ENCODE results near the gene CACNA2D2.

CACNA2D2 gene

DNA sequence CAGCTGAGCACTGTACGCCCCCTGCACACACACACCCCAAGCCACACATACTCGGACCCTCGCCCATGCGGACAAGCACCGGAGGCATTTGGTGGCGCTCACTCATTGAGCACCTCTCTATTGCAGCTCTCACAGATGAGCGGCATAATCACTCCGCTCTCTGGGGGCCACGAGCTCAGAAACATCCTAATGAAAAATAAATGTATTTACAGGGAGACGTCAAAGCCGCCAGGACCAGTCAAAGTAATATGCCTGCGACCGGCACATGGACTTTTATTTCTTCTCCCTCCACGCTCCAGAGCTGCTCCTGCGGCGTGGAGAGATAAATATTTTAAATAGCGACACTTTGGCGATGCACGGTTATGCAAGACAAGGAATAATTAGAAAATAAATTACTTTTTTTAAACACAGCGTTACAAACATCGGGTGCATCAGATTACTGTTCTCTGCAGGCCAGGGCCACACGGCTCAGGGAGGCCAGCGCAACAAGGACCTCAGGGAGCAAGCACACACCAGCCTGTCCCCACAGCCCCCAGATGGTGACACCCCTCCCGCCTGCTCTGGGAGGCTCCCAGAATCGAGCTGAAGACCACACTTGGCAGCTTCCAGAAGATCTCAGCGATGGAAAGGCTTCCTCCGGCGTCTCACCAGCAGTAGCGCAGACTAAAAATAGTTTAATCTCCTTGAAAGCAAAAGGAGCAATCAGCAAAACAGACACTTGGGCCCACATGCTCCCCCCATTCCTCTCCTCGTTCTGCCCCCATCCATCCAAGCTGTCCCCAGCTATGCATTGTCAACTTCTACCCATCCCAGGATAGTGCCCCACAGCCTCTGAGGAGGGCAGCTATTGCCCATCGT, 48.0 kb downstream of the CACNA2D2 start:
- DNase-seq = no peak

GRCh38 chr3:50454481-50455070, 48.9 kb downstream of the CACNA2D2 start:
- DNase-seq = no peak

GRCh38 chr3:50453907-50454306, 49.5 kb downstream of the CACNA2D2 start:
- DNase-seq = no peak

- DNase-seq = peak; percentile 87 to 93
Measured at GRCh38 chr3:50450209-50450921, 53.1 kb downstream of the CACNA2D2 start.

- no peak for DNase-seq
Measured at GRCh38 chr3:50448752-50449539, 54.5 kb downstream of the CACNA2D2 start.

DNA sequence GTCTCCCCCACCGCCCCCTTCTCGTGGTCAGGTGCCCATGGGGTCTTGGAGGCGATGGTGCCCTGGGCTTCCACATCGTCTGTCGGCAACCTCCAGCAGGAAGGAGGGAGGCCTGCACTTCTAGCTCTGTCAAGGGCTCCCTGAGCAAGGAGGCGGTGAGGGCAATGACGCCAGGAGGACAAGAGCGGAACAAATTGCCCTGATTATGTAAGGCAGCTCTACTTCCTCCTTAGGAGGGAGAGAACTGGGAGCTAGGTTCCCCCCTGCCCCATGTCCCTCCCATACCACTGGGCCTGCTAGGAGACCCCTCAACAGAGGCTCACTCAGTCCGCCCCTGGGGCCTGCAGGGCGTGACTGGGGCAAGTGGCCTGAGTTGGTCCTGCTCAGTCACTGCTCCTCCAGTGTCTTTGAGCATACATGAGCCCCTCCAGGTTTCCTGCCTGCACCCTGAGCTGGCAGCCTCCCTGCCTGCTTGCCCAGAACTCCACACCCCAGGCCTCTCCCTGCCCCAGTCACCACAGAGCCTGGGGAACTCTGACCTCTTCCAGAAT, 56.1 kb downstream of the CACNA2D2 start:
- no peak for DNase-seq

GRCh38 chr3:50445919-50446318, 57.5 kb downstream of the CACNA2D2 start:
- peak; percentile 88 to 91 for DNase-seq

GRCh38 chr3:50444782-50445181, 58.7 kb downstream of the CACNA2D2 start:
- no peak for DNase-seq

- no peak for DNase-seq
Measured at GRCh38 chr3:50444213-50444612, 59.2 kb downstream of the CACNA2D2 start.

DNA sequence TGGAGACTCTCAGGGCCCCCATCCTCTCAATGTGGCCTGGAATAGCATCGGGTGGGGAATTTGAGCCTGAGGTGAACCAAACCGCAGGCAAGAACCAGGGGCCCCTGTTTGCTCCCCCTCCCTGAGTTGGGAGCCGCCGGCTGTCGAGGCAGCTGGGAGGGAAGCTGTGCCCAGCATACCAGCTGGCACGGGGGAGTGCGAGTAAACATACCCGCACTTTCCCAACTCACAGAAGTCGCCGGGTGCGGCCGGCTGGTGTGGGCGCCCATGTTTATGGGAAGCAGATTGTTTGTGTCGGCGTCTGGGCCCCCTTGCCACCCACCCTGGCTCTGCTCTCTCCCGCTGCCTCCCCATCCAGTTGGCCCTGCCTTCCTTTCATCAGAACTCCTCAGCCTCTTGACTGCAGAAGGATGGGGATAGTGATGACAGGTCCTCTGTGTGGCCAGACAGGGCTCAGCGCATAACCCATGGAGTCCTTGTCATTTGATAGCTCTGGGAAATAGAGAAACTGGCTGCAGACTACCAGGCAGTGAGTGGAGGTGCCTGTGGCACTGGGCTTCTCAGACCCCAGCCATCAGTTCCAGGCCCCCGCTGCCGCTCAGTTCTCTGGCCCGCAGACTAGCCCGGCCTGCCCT, 60.4 kb downstream of the CACNA2D2 start:
- DNase-seq = no peak

DNA sequence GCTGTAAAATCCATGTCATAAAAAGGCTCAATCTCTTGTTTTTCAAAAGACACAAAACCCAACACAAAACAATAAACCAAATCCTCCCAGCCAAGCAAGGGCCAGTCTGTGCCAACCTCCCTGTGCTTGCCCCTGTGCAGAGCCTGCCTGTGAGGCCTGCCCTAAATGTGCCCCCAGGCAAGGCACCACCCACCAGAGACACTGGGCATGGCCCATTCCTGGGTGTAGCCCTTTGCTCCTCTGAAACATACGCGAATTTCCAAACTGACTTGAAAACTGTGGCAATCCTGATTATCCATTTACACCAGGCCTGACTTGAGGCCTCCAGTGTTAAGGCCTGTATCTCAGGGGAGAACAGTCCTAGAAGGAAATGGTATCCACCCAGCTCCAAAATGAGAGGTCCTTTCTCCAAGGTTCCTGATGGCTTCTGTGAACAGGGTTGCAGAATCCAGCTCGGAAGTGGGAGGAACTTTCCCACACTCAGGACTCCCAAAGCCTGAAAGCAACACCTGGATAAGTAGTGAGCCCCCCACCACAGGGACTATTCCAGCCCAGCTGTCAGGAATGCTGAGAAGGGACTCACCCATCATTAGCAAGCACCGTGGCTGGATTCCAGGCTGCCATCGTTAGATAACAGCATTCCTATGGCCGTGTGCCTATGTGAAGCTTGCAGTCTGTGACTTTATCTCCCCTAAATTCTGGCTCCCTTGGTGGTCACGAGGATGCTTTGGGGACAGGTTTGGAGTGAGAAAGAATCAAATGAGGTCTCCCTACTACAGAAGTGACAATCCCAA, 61.8 kb downstream of the CACNA2D2 start:
- no peak for DNase-seq

GRCh38 chr3:50436114-50436674, 67.2 kb downstream of the CACNA2D2 start:
- peak; percentile 31 to 82 for DNase-seq

- DNase-seq = no peak
Measured at GRCh38 chr3:50435371-50436113, 67.9 kb downstream of the CACNA2D2 start.

- DNase-seq = no peak
Measured at GRCh38 chr3:50433954-50434353, 69.5 kb downstream of the CACNA2D2 start.

DNA sequence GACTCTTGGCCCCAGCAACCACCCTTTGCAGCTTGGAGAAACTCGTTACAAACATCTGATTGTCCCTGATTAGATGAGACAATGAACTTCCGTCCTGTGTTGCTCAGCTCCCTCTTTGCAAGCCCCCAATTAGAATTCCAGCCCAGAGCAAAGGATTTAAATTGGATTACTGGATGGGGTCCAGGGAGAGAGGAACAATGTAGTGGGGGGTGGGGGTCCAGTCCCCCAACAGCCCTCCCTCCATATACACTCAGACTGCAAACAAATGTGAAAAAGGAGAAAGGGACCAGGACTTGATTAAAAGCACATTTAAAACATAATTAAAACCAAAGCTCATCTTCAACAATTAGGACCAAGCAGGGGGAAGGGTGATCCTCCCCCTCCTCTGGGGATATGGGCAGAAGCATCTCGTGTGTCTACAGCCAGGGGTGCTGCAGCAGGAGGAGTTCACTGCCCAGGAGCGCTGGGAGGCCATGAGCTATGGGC, 72.4 kb downstream of the CACNA2D2 start:
- no peak for DNase-seq

DNA sequence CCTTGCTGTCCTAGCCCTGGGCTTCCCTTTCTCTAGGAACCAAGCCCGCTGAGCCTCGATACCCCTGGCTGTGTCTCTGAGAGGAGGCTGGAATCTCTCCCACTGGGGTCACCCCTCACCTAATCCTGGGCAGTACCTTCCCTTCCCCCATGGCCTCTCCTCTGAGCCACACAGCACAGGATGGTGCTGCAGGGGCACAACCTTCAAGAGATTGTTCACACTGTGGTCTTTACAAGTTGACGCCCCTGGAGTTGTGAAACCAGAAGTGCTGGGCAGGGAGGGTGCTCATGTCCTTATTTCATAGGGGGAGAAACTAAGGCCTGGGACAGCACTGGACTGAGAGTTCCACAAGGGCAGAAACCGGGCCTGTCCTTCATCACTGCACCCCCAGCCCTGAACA, 73.2 kb downstream of the CACNA2D2 start:
- DNase-seq = no peak

- DNase-seq = no peak
Measured at GRCh38 chr3:50428007-50428633, 75.3 kb downstream of the CACNA2D2 start.

GRCh38 chr3:50427217-50427616, 76.2 kb downstream of the CACNA2D2 start:
- no peak for DNase-seq

DNA sequence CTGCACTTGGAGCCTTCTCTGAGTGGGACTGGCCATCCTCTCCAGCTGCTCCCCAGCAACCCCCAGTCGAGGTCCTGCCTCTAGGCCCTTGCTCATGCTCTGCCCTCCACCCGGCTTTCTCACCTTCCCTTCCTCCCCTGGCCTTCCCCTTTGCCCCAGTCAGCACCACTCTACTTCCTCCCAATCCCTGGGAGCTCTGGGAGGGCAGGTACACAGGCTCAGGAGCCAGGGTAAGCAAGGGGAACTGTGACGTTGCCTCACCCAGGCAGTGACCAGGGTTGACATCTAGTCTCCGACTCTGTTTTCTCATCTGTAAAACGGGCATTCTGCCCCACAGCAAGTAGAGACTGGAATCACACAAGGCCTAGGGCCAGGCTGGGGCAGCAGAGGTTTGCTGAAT, 77.5 kb downstream of the CACNA2D2 start:
- no peak for DNase-seq

GRCh38 chr3:50423543-50423942, 79.9 kb downstream of the CACNA2D2 start:
- no peak for DNase-seq
